Measurements from ENCODE around the gene AP2B1. TPM values are rescaled to one million over a fixed set of nuclear protein-coding genes. Genes with fewer than 3 reads are reported as not detected.

The AP2B1 gene
- total RNA-seq, 1 experiment from 2014 or later = 70.2 TPM

DNA sequence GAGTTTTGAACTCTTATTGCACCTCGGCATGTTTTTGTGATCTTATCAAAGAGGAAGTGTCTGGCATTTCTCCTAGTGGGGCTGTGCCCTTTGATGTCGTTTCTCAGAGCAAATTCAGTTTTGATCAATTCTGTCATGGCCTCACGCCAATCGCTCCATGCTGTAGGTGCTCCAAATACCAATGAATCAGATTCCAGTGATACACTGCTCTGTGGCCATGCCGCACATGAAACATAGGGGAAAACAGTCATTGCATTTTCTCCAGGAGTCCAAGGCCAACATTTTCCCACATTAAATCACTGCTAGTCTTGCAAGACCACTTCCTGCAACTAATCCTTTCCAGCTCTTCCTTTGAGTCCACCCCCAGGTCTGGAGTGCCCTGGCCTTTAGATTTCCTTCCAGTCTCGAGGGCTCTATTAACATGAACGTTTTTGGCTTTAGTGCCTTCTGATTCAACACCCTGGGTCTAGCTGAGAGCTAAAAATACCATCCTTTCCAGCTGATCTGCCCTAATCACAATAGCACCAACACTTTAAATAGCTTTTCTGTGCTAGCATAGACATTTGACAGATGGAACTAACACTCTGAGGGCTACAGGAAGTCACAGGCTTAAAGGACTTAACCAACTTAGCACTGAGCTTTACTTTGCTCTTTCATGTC is 126.1 kb downstream of the AP2B1 start:
- Histone ChIP-seq H4K20me1 (ENCODE audit: low read length) (no peaks in the 10 kb centered on the region), H3K27ac (ENCODE audit: low read length) (no peak overlapping the region)
- POLR2A ChIA-PET (ENCODE audit: unreplicated experiment) = no interaction called here

DNA sequence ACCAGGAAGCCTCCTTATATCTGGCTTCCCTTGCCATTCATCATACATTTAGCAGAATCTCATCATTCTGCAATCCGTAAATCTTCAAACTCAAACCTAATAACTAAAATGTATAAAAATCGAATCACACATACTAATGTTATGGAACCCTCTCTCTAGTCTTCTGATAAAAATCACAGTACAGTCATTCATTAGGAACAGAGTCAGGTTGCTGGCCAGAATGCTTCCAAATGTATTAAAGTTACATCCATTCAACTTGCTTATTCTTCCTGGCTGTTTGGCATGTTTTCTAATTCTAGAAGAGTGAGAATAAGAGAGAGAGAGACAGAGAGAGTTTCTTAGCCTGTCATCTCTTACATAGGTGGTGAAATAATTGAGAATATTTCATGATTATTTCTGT is 127.9 kb downstream of the AP2B1 start:
- Histone ChIP-seq H4K20me1 (ENCODE audit: low read length) (no peaks in the 10 kb centered on the region), H3K79me2 (ENCODE audit: low read length) (no peaks in the 10 kb centered on the region), H3K4me3 (ENCODE audit: low read length) (no peak overlapping the region), H2AFZ (ENCODE audit: low read length) (no peak overlapping the region), H3K4me1 (ENCODE audit: insufficient read depth, low read length) (no peaks in the 10 kb centered on the region), H3K27ac (ENCODE audit: low read length) (no peak overlapping the region), H3K9me3 (ENCODE audit: low read length) (no peaks in the 10 kb centered on the region), H3K36me3 (ENCODE audit: low read depth, low read length) (peaks cover 28% of the 10 kb centered on the region; the same call in 1 of the 2 replicates), H3F3A (ENCODE audit: low read length, unreplicated experiment) (no peaks in the 10 kb centered on the region), H3K4me2 (ENCODE audit: low read length) (no peak overlapping the region), H3K9me2 (replicated peaks; ENCODE audit: low read length) (no peaks in the 10 kb centered on the region), H3K27me3 (ENCODE audit: low read length) (no peaks in the 10 kb centered on the region), H3K9ac (ENCODE audit: low read length) (no peak overlapping the region)
- intact Hi-C loops (cut with micrococcal nuclease) = no loop called here
- CTCF ChIA-PET = no interaction called here
- no TSS peak for BruUV-seq (replicated peaks)
- POLR2A ChIA-PET (ENCODE audit: unreplicated experiment) = no interaction called here
- ATAC-seq = no peak
- no peak for DNase-seq
- TF ChIP-seq EZH2phosphoT487 (IDR thresholded peaks at IDR 0.05; ENCODE audit: borderline replicate concordance, low read length) (no peak), EZH2 (IDR thresholded peaks at IDR 0.05; ENCODE audit: low read length, unreplicated experiment) (no peak)
- TF ChIP-seq, protein P1, sequence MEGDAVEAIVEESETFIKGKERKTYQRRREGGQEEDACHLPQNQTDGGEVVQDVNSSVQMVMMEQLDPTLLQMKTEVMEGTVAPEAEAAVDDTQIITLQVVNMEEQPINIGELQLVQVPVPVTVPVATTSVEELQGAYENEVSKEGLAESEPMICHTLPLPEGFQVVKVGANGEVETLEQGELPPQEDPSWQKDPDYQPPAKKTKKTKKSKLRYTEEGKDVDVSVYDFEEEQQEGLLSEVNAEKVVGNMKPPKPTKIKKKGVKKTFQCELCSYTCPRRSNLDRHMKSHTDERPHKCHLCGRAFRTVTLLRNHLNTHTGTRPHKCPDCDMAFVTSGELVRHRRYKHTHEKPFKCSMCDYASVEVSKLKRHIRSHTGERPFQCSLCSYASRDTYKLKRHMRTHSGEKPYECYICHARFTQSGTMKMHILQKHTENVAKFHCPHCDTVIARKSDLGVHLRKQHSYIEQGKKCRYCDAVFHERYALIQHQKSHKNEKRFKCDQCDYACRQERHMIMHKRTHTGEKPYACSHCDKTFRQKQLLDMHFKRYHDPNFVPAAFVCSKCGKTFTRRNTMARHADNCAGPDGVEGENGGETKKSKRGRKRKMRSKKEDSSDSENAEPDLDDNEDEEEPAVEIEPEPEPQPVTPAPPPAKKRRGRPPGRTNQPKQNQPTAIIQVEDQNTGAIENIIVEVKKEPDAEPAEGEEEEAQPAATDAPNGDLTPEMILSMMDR (conservative IDR thresholded peaks at IDR 0.05; ENCODE audit: low read depth, low read length) = no peak

More for the DNA sequence above, 126.1 kb downstream of the AP2B1 start:
- DNase-seq = no peak
- no peak overlapping the region for H3K9ac ChIP-seq (ENCODE audit: low read length)
- no peaks in the 10 kb centered on the region for H3K9me3 ChIP-seq (ENCODE audit: low read length)
- H3K9me2 ChIP-seq (replicated peaks; ENCODE audit: low read length) = no peaks in the 10 kb centered on the region
- CTCF ChIA-PET = no interaction called here
- no peaks in the 10 kb centered on the region for H3K4me1 ChIP-seq (ENCODE audit: insufficient read depth, low read length)
- H3F3A ChIP-seq (ENCODE audit: low read length, unreplicated experiment) = no peaks in the 10 kb centered on the region
- no peak overlapping the region for H2AFZ ChIP-seq (ENCODE audit: low read length)
- H3K4me3 ChIP-seq (ENCODE audit: low read length) = no peak overlapping the region
- intact Hi-C loops (cut with micrococcal nuclease) = no loop called here
- peaks cover 25% of the 10 kb centered on the region; the same call in 1 of the 2 replicates for H3K36me3 ChIP-seq (ENCODE audit: low read depth, low read length)
- ATAC-seq = no peak
- H3K27me3 ChIP-seq (ENCODE audit: low read length) = no peaks in the 10 kb centered on the region
- no TSS peak for BruUV-seq (replicated peaks)
- TF ChIP-seq EZH2phosphoT487 (IDR thresholded peaks at IDR 0.05; ENCODE audit: borderline replicate concordance, low read length) (no peak), EZH2 (IDR thresholded peaks at IDR 0.05; ENCODE audit: low read length, unreplicated experiment) (no peak)
- TF ChIP-seq, protein P1 (conservative IDR thresholded peaks at IDR 0.05; ENCODE audit: low read depth, low read length) = no peak
- H3K4me2 ChIP-seq (ENCODE audit: low read length) = no peak overlapping the region
- H3K79me2 ChIP-seq (ENCODE audit: low read length) = no peaks in the 10 kb centered on the region

DNA sequence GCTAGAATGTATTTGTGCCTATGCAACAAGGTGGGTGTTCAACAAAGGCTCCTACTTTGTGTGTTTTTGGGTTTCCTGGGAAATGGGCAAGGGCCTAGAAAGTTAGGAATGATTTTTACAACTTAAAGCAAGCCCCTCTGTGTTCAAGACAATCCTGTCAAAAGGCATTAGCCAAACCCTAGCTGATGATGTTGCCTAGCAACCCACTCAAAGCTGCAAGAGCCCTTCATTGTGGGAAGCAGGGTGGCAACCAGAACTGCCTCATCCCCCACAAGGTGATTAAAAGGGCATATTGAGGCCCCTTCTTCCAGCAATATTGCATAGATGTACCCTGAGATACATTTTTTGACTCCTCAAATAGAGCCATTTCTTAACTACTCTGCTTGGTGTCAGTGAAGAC is 128.3 kb downstream of the AP2B1 start:
- Histone ChIP-seq H3K9ac (ENCODE audit: low read length) (no peak overlapping the region), H3K36me3 (ENCODE audit: low read depth, low read length) (peaks cover 27% of the 10 kb centered on the region; the same call in 1 of the 2 replicates), H3K4me2 (ENCODE audit: low read length) (no peak overlapping the region), H3K27me3 (ENCODE audit: low read length) (no peaks in the 10 kb centered on the region), H3K27ac (ENCODE audit: low read length) (no peak overlapping the region), H3F3A (ENCODE audit: low read length, unreplicated experiment) (no peaks in the 10 kb centered on the region), H3K4me3 (ENCODE audit: low read length) (no peak overlapping the region), H2AFZ (ENCODE audit: low read length) (no peak overlapping the region), H3K4me1 (ENCODE audit: insufficient read depth, low read length) (no peaks in the 10 kb centered on the region), H3K9me3 (ENCODE audit: low read length) (no peaks in the 10 kb centered on the region), H3K9me2 (replicated peaks; ENCODE audit: low read length) (no peaks in the 10 kb centered on the region), H4K20me1 (ENCODE audit: low read length) (no peaks in the 10 kb centered on the region), H3K79me2 (ENCODE audit: low read length) (no peaks in the 10 kb centered on the region)
- ChIA-PET CTCF (no interaction called here), POLR2A (ENCODE audit: unreplicated experiment) (no interaction called here)
- no peak for ATAC-seq
- intact Hi-C loops (cut with micrococcal nuclease) = no loop called here
- TF ChIP-seq, protein P1 (conservative IDR thresholded peaks at IDR 0.05; ENCODE audit: low read depth, low read length) = no peak
- TF ChIP-seq EZH2 (IDR thresholded peaks at IDR 0.05; ENCODE audit: low read length, unreplicated experiment) (no peak), EZH2phosphoT487 (IDR thresholded peaks at IDR 0.05; ENCODE audit: borderline replicate concordance, low read length) (no peak)
- no peak for DNase-seq
- BruUV-seq (replicated peaks) = no TSS peak

Data from PC-3 (cell line).